GM12865 (cell line): ENCODE measurements around the gene ATOH1.

Experiments
- DNase-seq: peaks from one replicate; pipeline ENCODE4 v3.0.0; 2010; ENCODE audit warnings: low read depth
- H3K4me3 ChIP-seq: 2 replicates; pipeline ENCODE4 v1.5.1; 2011; ENCODE audit warnings: mild to moderate bottlenecking, low read depth, low read length, control low read depth
- CTCF ChIP-seq: IDR thresholded peaks from 2 replicates; pipeline ENCODE4 v1.5.1; 2011; ENCODE audit warnings: low read length, control low read depth, low read depth, inconsistent platforms; ENCODE audit not compliant: insufficient read depth; ENCODE audit errors: missing control alignments

The ATOH1 gene

GRCh38 chr4:93827272-93827947 is 1.1 kb upstream of the ATOH1 start:
- TF ChIP-seq CTCF = no peak
- no peak overlapping the region for H3K4me3 ChIP-seq
- no peak for DNase-seq

GRCh38 chr4:93828995-93829819 is 654 bp downstream of the ATOH1 start:
- no peak overlapping the region for H3K4me3 ChIP-seq
- no peak for TF ChIP-seq CTCF
- no peak for DNase-seq

- no peak overlapping the region for H3K4me3 ChIP-seq
- TF ChIP-seq CTCF = no peak
- DNase-seq = no peak
Measured at GRCh38 chr4:93829820-93830687, 1.5 kb downstream of the ATOH1 start.

- DNase-seq = no peak
- TF ChIP-seq CTCF = no peak
- no peak overlapping the region for H3K4me3 ChIP-seq
Measured at GRCh38 chr4:93831716-93832496, 3.4 kb downstream of the ATOH1 start.

- no peak for DNase-seq
- no peak overlapping the region for H3K4me3 ChIP-seq
- TF ChIP-seq CTCF = no peak
Measured at GRCh38 chr4:93834249-93835066, 5.9 kb downstream of the ATOH1 start.

- H3K4me3 ChIP-seq = no peak overlapping the region
- no peak for DNase-seq
- no peak for TF ChIP-seq CTCF
Measured at GRCh38 chr4:93835929-93836328, 7.4 kb downstream of the ATOH1 start.
